Measurements from ENCODE around the gene KLHL40. TPM values are rescaled to one million over a fixed set of nuclear protein-coding genes. Genes with fewer than 3 reads are reported as not detected.

The KLHL40 gene
- total and polyA plus RNA-seq, 9 of the 15 experiments (the other 6 are each of a cell fraction or from before 2014, with no cell fraction given), result not detected

GRCh38 chr3:42637001-42637400 lies 48.3 kb upstream of the KLHL40 start:
- 86% methylated on average over 6 of the region's 6 CpGs for WGBS (ENCODE audit: insufficient coverage, low coverage, missing lambda C conversion rate)
- H3K4me1 ChIP-seq (replicated peaks in 1 of 2; ENCODE audit: control insufficient read depth in 2 of 2, insufficient read depth in 2 of 2, low read length in 2 of 2), result no peaks in the 10 kb centered on the region; a peak in 1 of 5 replicates
- TF ChIP-seq U2AF2 (optimal IDR thresholded peaks at IDR 0.05; ENCODE audit: low read depth, low read length) (no peak), ZHX1 (conservative IDR thresholded peaks at IDR 0.05; ENCODE audit: low read length) (no peak), PRMT5 (CRISPR knock-in tag; IDR thresholded peaks at IDR 0.05) (no peak), SREBF2 (CRISPR knock-in tag; IDR thresholded peaks at IDR 0.05) (no peak), ZNF57 (CRISPR knock-in tag; IDR thresholded peaks at IDR 0.05) (no peak), STAT5B (CRISPR knock-in tag; IDR thresholded peaks at IDR 0.05) (no peak), TEAD1 (CRISPR knock-in tag; IDR thresholded peaks at IDR 0.05) (no peak), TEAD4 (IDR thresholded peaks at IDR 0.05; ENCODE audit: low read length) (no peak), TEAD4 (CRISPR knock-in tag; IDR thresholded peaks at IDR 0.05; ENCODE audit: borderline replicate concordance) (no peak), ETV1 (tag; conservative IDR thresholded peaks at IDR 0.05; ENCODE audit: low read depth) (no peak), MBD2 (IDR thresholded peaks at IDR 0.05; ENCODE audit: borderline replicate concordance, low read depth) (no peak), CEBPZ (IDR thresholded peaks at IDR 0.05; ENCODE audit: borderline replicate concordance, low read depth, low read length) (no peak), ZNF445 (CRISPR knock-in tag; IDR thresholded peaks at IDR 0.05; ENCODE audit: low read depth) (no peak)
- no peaks in the 10 kb centered on the region for H3K27me3 ChIP-seq (ENCODE audit: control insufficient read depth in 2 of 2, insufficient read depth in 2 of 2, low read length in 2 of 2)
- peaks cover 11% of the 10 kb centered on the region; the same call in 1 of the 3 replicates for H3K79me2 ChIP-seq (ENCODE audit: control insufficient read depth, insufficient read depth, low read length)
- H3K36me3 ChIP-seq (ENCODE audit: control insufficient read depth, insufficient read depth, low read length), result peaks cover 94% of the 10 kb centered on the region
- POLR2A ChIA-PET, result interaction anchor here (0.7 to 1.5 kb wide), 6 partner anchors 9 to 31 kb away, joined by 3 to 6 read pairs (median 4); no protein-coding TSS in a partner anchor
- DNase-seq (ENCODE audit: extremely low read depth in 1 of 4, low spot score in 3 of 4) (no peak), ATAC-seq (no peak), FAIRE-seq (no peak)
- H3K4me2 ChIP-seq (ENCODE audit: insufficient read depth, low read length), result no peak overlapping the region
- CTCF ChIA-PET (ENCODE audit: low intra/inter-chr PET ratio), result no interaction called here
- no peak overlapping the region for H3K27ac ChIP-seq (ENCODE audit: extremely low read depth, low read depth, low read length)
- no peak overlapping the region for H3K9ac ChIP-seq (ENCODE audit: insufficient read depth in 1 of 2, low read depth in 2 of 2, low read length in 2 of 2)
- H3K4me3 ChIP-seq, result no peak overlapping the region
- H4K20me1 ChIP-seq (replicated peaks; ENCODE audit: control insufficient read depth, insufficient read depth, low read length), result no peaks in the 10 kb centered on the region
- H2AFZ ChIP-seq (ENCODE audit: low read depth, low read length), result no peak overlapping the region
- in situ Hi-C loops (cut with MboI) (loop anchor here (5.0 kb wide), 1 partner anchor 70 kb away; no protein-coding TSS in a partner anchor), intact Hi-C loops (cut with micrococcal nuclease) (no loop called here)
- no TSS peak for BruUV-seq (replicated peaks)
- H3K9me3 ChIP-seq (replicated peaks; ENCODE audit: control insufficient read depth, insufficient read depth, low read depth, low read length), result no peaks in the 10 kb centered on the region
- H3K9me1 ChIP-seq (ENCODE audit: control insufficient read depth, insufficient read depth, low read length), result no peaks in the 10 kb centered on the region
